Measurements from ENCODE around the gene TBC1D17. TPM values are rescaled to one million over a fixed set of nuclear protein-coding genes. Genes with fewer than 3 reads are reported as not detected.

Gene TBC1D17
- 10 to 100 TPM; 26.3 to 27.4 TPM for total RNA-seq

- ChIA-PET CTCF (interaction anchor here (2.5 kb wide), 1 partner anchor 13 kb away, joined by 11 read pairs; no protein-coding TSS in a partner anchor), POLR2A (interaction anchor here (0.8 to 1.0 kb wide), 3 partner anchors 20 to 201 kb away, joined by 3 to 8 read pairs (median 3); partner anchors contain the start of genes ATF5, NUP62 and PRMT1)
Observed at GRCh38 chr19:49877020-49877878, at the start of gene TBC1D17, which contains the start of gene AKT1S1. Gene TBC1D17 (plus strand): TSS chr19:49877702. CDS start chr19:49877724, 22 bp downstream. Gene AKT1S1 (minus strand): TSS chr19:49877355. CDS start chr19:49873295, 4,060 bp downstream.

GRCh38 chr19:49829200-49829599 lies 48.3 kb upstream of the TBC1D17 start:
- ChIA-PET POLR2A (no interaction called here), CTCF (no interaction called here)

GRCh38 chr19:49829721-49830120 lies 47.8 kb upstream of the TBC1D17 start:
- ChIA-PET POLR2A (no interaction called here), CTCF (no interaction called here)

- POLR2A ChIA-PET: no interaction called here
- CTCF ChIA-PET: no interaction called here
Observed at GRCh38 chr19:49830766-49831165, 46.7 kb upstream of the TBC1D17 start.

GRCh38 chr19:49831592-49831991 lies 45.9 kb upstream of the TBC1D17 start:
- ChIA-PET CTCF (no interaction called here), POLR2A (no interaction called here)

- CTCF ChIA-PET: no interaction called here
Observed at GRCh38 chr19:49832556-49832955, 44.9 kb upstream of the TBC1D17 start.

GRCh38 chr19:49833599-49833998 lies 43.9 kb upstream of the TBC1D17 start:
- ChIA-PET POLR2A (no interaction called here), CTCF (no interaction called here)

More at GRCh38 chr19:49832556-49832955, 44.9 kb upstream of the TBC1D17 start:
- POLR2A ChIA-PET: no interaction called here

GRCh38 chr19:49835562-49835961 lies 41.9 kb upstream of the TBC1D17 start:
- CTCF ChIA-PET: no interaction called here
- POLR2A ChIA-PET: no interaction called here

- CTCF ChIA-PET: no interaction called here
- POLR2A ChIA-PET: no interaction called here
Observed at GRCh38 chr19:49836176-49837008, 41.1 kb upstream of the TBC1D17 start.

GRCh38 chr19:49837009-49837310 lies 40.5 kb upstream of the TBC1D17 start:
- CTCF ChIA-PET: no interaction called here
- POLR2A ChIA-PET: no interaction called here

GRCh38 chr19:49837425-49837824 lies 40.1 kb upstream of the TBC1D17 start:
- ChIA-PET CTCF (no interaction called here), POLR2A (interaction anchor here (0.8 kb wide), 1 partner anchor 11 kb away, joined by 3 read pairs; no protein-coding TSS in a partner anchor)

GRCh38 chr19:49838885-49839588 lies 38.5 kb upstream of the TBC1D17 start:
- ChIA-PET POLR2A (no interaction called here), CTCF (no interaction called here)

GRCh38 chr19:49839713-49840112 lies 37.8 kb upstream of the TBC1D17 start:
- ChIA-PET POLR2A (no interaction called here), CTCF (interaction anchor here (0.5 kb wide), 1 partner anchor 209 kb away, joined by 5 read pairs; no protein-coding TSS in a partner anchor)

GRCh38 chr19:49840321-49840720 lies 37.2 kb upstream of the TBC1D17 start:
- ChIA-PET POLR2A (no interaction called here), CTCF (interaction anchor here (0.5 kb wide), 1 partner anchor 209 kb away, joined by 5 read pairs; no protein-coding TSS in a partner anchor)

- ChIA-PET CTCF (no interaction called here), POLR2A (no interaction called here)
Observed at GRCh38 chr19:49840736-49841249, 36.7 kb upstream of the TBC1D17 start.

GRCh38 chr19:49843265-49843664 lies 34.2 kb upstream of the TBC1D17 start:
- POLR2A ChIA-PET: no interaction called here
- CTCF ChIA-PET: interaction anchor here (0.7 kb wide), 1 partner anchor 84 kb away, joined by 3 read pairs; no protein-coding TSS in a partner anchor

GRCh38 chr19:49844138-49845095 lies 33.1 kb upstream of the TBC1D17 start:
- ChIA-PET POLR2A (no interaction called here), CTCF (no interaction called here)

GRCh38 chr19:49845414-49845813 lies 32.1 kb upstream of the TBC1D17 start:
- ChIA-PET CTCF (no interaction called here), POLR2A (no interaction called here)

- CTCF ChIA-PET: no interaction called here
- POLR2A ChIA-PET: no interaction called here
Observed at GRCh38 chr19:49846408-49846807, 31.1 kb upstream of the TBC1D17 start.
